ENCODE measurements around the gene PAX8. TPM values are rescaled to one million over a fixed set of nuclear protein-coding genes. Genes with fewer than 3 reads are reported as not detected.

PAX8 gene
- total RNA-seq, 1 donor from 2014 or later: 0.71 TPM

DNA sequence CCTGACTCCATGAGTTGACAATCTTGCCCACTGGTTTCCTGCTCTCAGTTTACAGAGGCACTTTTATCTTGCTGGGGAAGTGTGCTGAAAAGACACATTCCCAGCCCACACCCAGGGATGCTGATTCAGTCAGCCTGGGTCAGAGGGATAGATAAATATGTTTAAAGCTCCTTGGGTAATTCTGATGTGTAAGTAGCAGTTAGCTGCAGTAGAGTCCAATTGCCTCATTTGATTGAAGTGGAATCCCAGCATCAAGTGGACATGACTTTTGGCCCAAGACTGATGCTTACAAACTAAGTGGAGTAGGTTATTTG lies 75.5 kb downstream of the PAX8 start:
- intact Hi-C loops (cut with micrococcal nuclease): loop anchor here (10.0 kb wide), 1 partner anchor 242 kb away; no protein-coding TSS in a partner anchor
- ATAC-seq (ENCODE audit: low read depth) (no peak), DNase-seq (no peak)
- ChIA-PET POLR2A (interaction anchor here (0.6 to 1.9 kb wide), 3 partner anchors 168 to 203 kb away, joined by 3 to 7 read pairs (median 4); no protein-coding TSS in a partner anchor), CTCF (interaction anchor here (0.9 to 17.7 kb wide), 5 partner anchors 9 to 123 kb away, joined by 3 to 319 read pairs (median 4); partner anchors contain the start of gene PSD4)
- H3K27me3 Mint-ChIP-seq: no peaks in the 10 kb centered on the region
- H3K4me3 Mint-ChIP-seq: no peak overlapping the region
- H3K27ac Mint-ChIP-seq: no peak overlapping the region
- H3K4me1 Mint-ChIP-seq: peaks cover 17% of the 10 kb centered on the region
- H3K9me3 Mint-ChIP-seq: no peaks in the 10 kb centered on the region
- TF ChIP-seq, protein P1, sequence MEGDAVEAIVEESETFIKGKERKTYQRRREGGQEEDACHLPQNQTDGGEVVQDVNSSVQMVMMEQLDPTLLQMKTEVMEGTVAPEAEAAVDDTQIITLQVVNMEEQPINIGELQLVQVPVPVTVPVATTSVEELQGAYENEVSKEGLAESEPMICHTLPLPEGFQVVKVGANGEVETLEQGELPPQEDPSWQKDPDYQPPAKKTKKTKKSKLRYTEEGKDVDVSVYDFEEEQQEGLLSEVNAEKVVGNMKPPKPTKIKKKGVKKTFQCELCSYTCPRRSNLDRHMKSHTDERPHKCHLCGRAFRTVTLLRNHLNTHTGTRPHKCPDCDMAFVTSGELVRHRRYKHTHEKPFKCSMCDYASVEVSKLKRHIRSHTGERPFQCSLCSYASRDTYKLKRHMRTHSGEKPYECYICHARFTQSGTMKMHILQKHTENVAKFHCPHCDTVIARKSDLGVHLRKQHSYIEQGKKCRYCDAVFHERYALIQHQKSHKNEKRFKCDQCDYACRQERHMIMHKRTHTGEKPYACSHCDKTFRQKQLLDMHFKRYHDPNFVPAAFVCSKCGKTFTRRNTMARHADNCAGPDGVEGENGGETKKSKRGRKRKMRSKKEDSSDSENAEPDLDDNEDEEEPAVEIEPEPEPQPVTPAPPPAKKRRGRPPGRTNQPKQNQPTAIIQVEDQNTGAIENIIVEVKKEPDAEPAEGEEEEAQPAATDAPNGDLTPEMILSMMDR (IDR thresholded peaks at IDR 0.05): no peak
- H3K36me3 Mint-ChIP-seq (ENCODE audit: low read depth): peaks cover 36% of the 10 kb centered on the region

DNA sequence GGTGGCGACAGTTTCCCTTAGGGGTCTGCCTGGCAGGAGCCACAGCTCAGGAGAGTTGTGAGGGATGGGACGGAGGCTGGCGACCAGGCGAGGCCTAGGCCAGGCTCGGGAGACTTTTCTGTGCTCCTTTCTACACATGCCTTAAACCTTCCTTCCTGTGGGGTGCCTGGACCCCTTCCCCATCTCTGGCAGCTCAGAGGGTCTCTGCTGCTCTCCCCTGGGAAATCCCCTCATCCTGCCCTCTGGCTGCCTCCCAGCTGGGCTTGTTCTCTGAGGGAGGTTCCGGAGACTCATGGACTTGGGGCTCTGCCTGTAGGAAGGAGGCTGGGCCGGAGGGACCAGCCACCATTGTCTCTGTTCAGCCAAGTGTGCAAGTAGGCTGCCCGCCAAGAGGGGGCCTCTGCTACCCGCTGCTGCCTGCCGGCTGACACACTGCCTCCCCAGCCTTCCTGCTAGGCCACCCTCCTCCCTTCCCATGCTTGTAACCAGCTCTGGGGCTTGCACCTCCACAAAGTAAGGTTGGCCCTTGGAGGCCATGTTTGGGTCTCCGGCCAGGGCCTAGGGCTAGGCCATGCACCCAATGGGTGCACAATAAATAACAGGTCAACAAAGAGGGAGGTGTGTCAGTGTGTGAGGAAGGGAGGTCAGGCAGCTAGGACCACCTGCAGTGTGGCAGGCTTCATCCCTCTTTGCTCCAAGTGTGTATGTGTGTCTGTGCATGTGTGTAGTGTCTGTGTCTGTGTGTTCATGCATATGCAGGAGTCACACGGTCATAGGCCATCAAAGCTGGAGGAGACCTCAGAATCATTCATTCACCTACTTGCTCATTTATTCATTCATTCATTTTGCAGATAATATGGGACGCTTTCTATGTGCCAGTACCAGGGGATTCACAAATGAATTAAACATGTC lies 76.2 kb downstream of the PAX8 start:
- TF ChIP-seq, protein P1 (IDR thresholded peaks at IDR 0.05): no peak
- CTCF ChIA-PET: interaction anchor here (0.9 to 17.7 kb wide), 4 partner anchors 22 to 187 kb away, joined by 3 to 319 read pairs (median 4); partner anchors contain the start of gene PSD4
- POLR2A ChIA-PET: interaction anchor here (1.3 kb wide), 1 partner anchor 188 kb away, joined by 4 read pairs; no protein-coding TSS in a partner anchor
- Mint-ChIP-seq H3K27me3 (no peaks in the 10 kb centered on the region), H3K9me3 (no peaks in the 10 kb centered on the region), H3K4me3 (no peak overlapping the region), H3K27ac (peak overlapping the region; percentile 41), H3K36me3 (ENCODE audit: low read depth) (peaks cover 42% of the 10 kb centered on the region), H3K4me1 (peaks cover 17% of the 10 kb centered on the region)
- ATAC-seq (ENCODE audit: low read depth) (no peak), DNase-seq (no peak)
- intact Hi-C loops (cut with micrococcal nuclease): loop anchor here (10.0 kb wide), 1 partner anchor 242 kb away; no protein-coding TSS in a partner anchor

DNA sequence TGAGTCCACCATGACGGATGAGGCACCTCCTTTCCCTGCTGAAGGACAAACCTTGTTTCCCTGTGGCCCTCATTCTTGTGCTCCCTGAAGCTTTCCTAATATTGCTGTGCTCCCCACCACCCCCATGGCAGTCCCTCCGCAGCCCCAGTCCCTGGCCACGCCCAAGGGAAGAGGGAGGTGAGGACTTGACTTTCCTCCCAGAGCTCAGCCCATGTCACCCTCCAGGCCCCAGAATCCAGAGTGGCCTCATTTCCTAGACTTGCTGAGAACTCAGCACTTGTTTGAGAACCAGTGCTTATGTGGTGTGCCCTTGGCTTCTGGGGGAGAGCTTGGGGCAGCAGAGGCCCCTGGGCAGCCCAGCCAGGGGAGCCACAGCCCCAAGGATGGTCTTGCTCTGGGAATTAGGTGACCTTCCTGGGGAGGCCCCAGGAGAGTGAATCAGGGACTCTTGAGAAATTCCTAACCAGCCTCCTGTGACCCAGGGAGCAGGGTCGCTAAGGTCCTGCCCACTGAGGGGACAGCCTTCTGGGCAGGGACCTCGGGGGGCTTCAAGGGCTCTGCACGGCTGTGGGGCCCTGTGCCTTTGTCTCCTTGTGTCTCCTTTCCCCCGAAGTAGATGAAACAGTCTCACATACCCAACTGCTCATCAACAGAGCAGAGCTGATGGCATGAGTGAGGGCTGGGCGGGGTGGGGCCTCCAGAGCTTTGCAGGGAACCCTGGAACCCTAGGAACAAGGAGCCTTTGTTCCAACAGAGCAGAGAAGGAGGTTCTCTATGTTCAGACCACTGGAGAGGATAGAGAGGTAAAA lies 77.0 kb downstream of the PAX8 start:
- DNase-seq (no peak), ATAC-seq (ENCODE audit: low read depth) (no peak)
- CTCF ChIA-PET: interaction anchor here (1.3 to 17.7 kb wide), 4 partner anchors 21 to 188 kb away, joined by 3 to 319 read pairs (median 18); no protein-coding TSS in a partner anchor
- Mint-ChIP-seq H3K4me3 (no peak overlapping the region), H3K9me3 (no peaks in the 10 kb centered on the region), H3K4me1 (peaks cover 17% of the 10 kb centered on the region), H3K27me3 (no peaks in the 10 kb centered on the region), H3K36me3 (ENCODE audit: low read depth) (peaks cover 51% of the 10 kb centered on the region), H3K27ac (no peak overlapping the region)
- POLR2A ChIA-PET: interaction anchor here (0.6 to 1.3 kb wide), 2 partner anchors 188 to 189 kb away, joined by 3 to 4 read pairs; no protein-coding TSS in a partner anchor
- intact Hi-C loops (cut with micrococcal nuclease): loop anchor here (10.0 kb wide), 1 partner anchor 243 kb away; no protein-coding TSS in a partner anchor
- TF ChIP-seq, protein P1 (IDR thresholded peaks at IDR 0.05): no peak

DNA sequence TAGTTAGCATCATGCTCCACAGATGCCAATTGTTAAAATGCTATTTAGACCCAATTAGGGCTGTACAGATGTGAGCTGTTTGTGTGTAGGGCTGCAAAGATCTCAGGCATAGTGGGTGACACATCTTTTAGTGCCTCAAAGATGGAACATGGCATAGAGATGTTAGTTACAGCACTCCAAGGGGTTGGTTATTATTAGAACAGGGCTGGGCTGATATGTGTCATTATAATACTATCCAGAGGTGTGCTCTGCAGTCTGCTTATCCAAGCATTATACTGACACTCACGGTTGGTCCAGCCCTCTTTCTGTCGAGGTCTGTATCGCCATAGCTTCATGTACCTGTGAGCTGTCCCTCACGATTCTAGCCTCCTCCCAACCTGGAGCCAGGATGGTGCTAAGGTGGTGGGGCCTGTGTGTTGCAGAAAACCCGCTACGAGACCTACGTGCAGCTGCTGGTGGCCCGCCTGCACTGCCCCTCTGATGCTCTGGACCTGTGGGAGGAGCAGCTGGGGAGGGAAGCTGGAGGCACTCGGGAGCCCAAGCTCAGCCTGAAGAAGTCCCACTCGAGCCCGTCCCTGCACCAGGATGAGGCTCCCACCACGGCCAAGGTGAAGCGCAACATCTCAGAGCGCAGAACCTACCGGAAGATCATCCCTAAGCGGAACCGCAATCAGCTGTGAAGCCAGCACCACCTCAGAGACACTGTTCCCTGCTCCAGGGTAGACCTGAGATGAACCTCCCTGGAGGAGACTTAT lies 77.8 kb downstream of the PAX8 start:
- TF ChIP-seq, protein P1 (IDR thresholded peaks at IDR 0.05): no peak
- POLR2A ChIA-PET: interaction anchor here (1.2 kb wide), 1 partner anchor 44 kb away, joined by 4 read pairs; no protein-coding TSS in a partner anchor

More for the DNA sequence above, 77.8 kb downstream of the PAX8 start:
- Mint-ChIP-seq H3K4me3 (no peak overlapping the region), H3K27me3 (no peaks in the 10 kb centered on the region), H3K27ac (no peak overlapping the region), H3K4me1 (peaks cover 17% of the 10 kb centered on the region), H3K36me3 (ENCODE audit: low read depth) (peaks cover 59% of the 10 kb centered on the region), H3K9me3 (no peaks in the 10 kb centered on the region)
- ATAC-seq (ENCODE audit: low read depth) (no peak), DNase-seq (no peak)
- intact Hi-C loops (cut with micrococcal nuclease): loop anchor here (10.0 kb wide), 1 partner anchor 244 kb away; no protein-coding TSS in a partner anchor
- CTCF ChIA-PET: interaction anchor here (1.3 to 17.7 kb wide), 4 partner anchors 20 to 189 kb away, joined by 3 to 319 read pairs (median 18); no protein-coding TSS in a partner anchor

Data from activated B cell treated with CpG ODN at 0.5 μM for 24 hours (primary cell).